Right lobe of liver (tissue), 6 donors: ENCODE measurements around the gene ARHGEF2. TPM values are rescaled to one million over a fixed set of nuclear protein-coding genes. Genes with fewer than 3 reads are reported as not detected.

ENCODE experiments used
- ATAC-seq, 4 donors: fragments of 200-7000 bp; cut with Tn5 transposase; one replicate each; pipeline ENCODE4 v1.9.1; 2020; ENCODE audit warnings: mild to moderate bottlenecking in 4 of 4, moderate library complexity in 4 of 4
- DNase-seq, 3 donors: peaks; one replicate each; pipeline ENCODE4 v3.0.0-alpha.2; 2020
- H3K27ac ChIP-seq, 3 donors: fragments of 200-600 bp; one replicate each; pipeline ENCODE4 v1.8.0; 2022
- H3K27me3 ChIP-seq, 2 donors: fragments of 200-600 bp; one replicate each; pipeline ENCODE4 v1.8.0; 2022
- H3K36me3 ChIP-seq, 4 donors: fragments of 200-600 bp; sonication (generic) in 1 of 4; one replicate each; pipeline versions ENCODE4 v1.5.1 to v1.8.0; 2017 to 2022; ENCODE audit warnings: control low read depth in 1 of 4
- H3K4me1 ChIP-seq, 4 donors: fragments of 200-600 bp; sonication (generic) in 1 of 4; one replicate each; pipeline versions ENCODE4 v1.5.1 to v1.8.0; 2017 to 2022; ENCODE audit warnings: control low read depth in 1 of 4
- H3K4me3 ChIP-seq, 3 donors: fragments of 200-600 bp; one replicate each; pipeline ENCODE4 v1.8.0; 2022
- H3K9me3 ChIP-seq, 4 donors: fragments of 200-600 bp; sonication (generic) in 1 of 4; one replicate each; pipeline versions ENCODE4 v1.5.1 to v1.8.0; 2017 to 2022; ENCODE audit warnings: control low read depth in 1 of 4
- CTCF ChIP-seq, 4 donors: fragments of 200-600 bp in 3 of 4; fragments of 450-650 bp in 1 of 4; IDR thresholded peaks; one replicate each; pipeline versions ENCODE4 v1.5.1 to v1.8.0; 2016 to 2022; ENCODE audit warnings: antibody characterized with exemption in 4 of 4, mild to moderate bottlenecking in 2 of 4
- POLR2A ChIP-seq: fragments of 450-650 bp; IDR thresholded peaks from one replicate; pipeline ENCODE4 v1.6.1; 2017; ENCODE audit warnings: antibody characterized with exemption, mild to moderate bottlenecking
- WGBS: methylation state at CpG from one replicate; pipeline ENCODE4 v1.1.6; 2018; ENCODE audit warnings: low coverage, low lambda C conversion rate; ENCODE audit not compliant: insufficient coverage; ENCODE audit errors: missing lambda C conversion rate; 5-methylcytosine and 5-hydroxymethylcytosine counted together
- intact Hi-C, 2 donors: fragments of 100-400 bp; cut with DNase I; formaldehyde crosslinking; loops; one replicate each; pipeline versions ENCODE4 v1.11.2 to v1.14.1; 2022
- total RNA-seq, 6 experiments: library from RNA; depleted of rRNA in 2 of 6; stranded (reverse); fragments of >200 nt in 2 of 6; fragmentation: NEBNext Ultra II Directional in 3 of 6; extraction: Animal tissue kit (Norgen Biotek cat#: 25700) in 3 of 6; gene quantifications; one replicate each; pipeline versions ENCODE4 v1.1.0 to v1.2.4, GENCODE V29; 2016 to 2023
- donor health status: DM: no; HTN: yes; CAD: no.
- donor health status: DM: no; HTN: no; CAD: no.
- donor health status: DM: no; HTN: no; CAD: no.
- donor health status: DM: no; HTN: yes; CAD: no.
- donor health status: DM: no; HTN: yes; CAD: no.

The ARHGEF2 gene
- total RNA-seq, 6 experiments from 2014 or later = 7.9 to 23.8 (median 13.1) TPM

GRCh38 chr1:155925506-155925905 lies 52.8 kb downstream of the ARHGEF2 start:
- DNase-seq = no peak
- Histone ChIP-seq H3K36me3 (peaks cover 15 to 96% (median 61%) of the 10 kb centered on the region in 4 donors), H3K4me1 (no peaks in the 10 kb centered on the region), H3K27ac (no peak overlapping the region), H3K9me3 (no peaks in the 10 kb centered on the region), H3K27me3 (no peaks in the 10 kb centered on the region), H3K4me3 (no peak overlapping the region)
- WGBS = 68% methylated on average over 2 of the region's 2 CpGs
- ATAC-seq = no peak
- intact Hi-C loops = no loop called here
- TF ChIP-seq CTCF (IDR thresholded peaks at IDR 0.05) (no peak), POLR2A (no peak)

- Histone ChIP-seq H3K4me1 (no peaks in the 10 kb centered on the region), H3K27ac (no peak overlapping the region), H3K36me3 (peaks cover 20 to 98% (median 56%) of the 10 kb centered on the region in 4 donors), H3K27me3 (no peaks in the 10 kb centered on the region), H3K4me3 (no peak overlapping the region), H3K9me3 (no peaks in the 10 kb centered on the region)
- intact Hi-C loops = no loop called here
- no peak for DNase-seq
- no peak for ATAC-seq
- WGBS = 93% methylated on average over 2 of the region's 3 CpGs
- TF ChIP-seq CTCF (IDR thresholded peaks at IDR 0.05) (no peak), POLR2A (no peak)
These were observed 57.6 kb downstream of the ARHGEF2 start for GRCh38 chr1:155920717-155921116.

GRCh38 chr1:155919801-155920200 lies 58.5 kb downstream of the ARHGEF2 start:
- TF ChIP-seq CTCF (IDR thresholded peaks at IDR 0.05) (no peak), POLR2A (no peak)
- WGBS = 100% methylated on average over 2 of the region's 2 CpGs
- no peak for DNase-seq
- peaks cover 14 to 98% (median 56%) of the 10 kb centered on the region in 4 donors for H3K36me3 ChIP-seq
- no peak overlapping the region for H3K27ac ChIP-seq
- no peaks in the 10 kb centered on the region for H3K9me3 ChIP-seq
- H3K4me1 ChIP-seq = no peaks in the 10 kb centered on the region
- ATAC-seq = no peak
- intact Hi-C loops = no loop called here
- H3K4me3 ChIP-seq = no peak overlapping the region
- H3K27me3 ChIP-seq = no peaks in the 10 kb centered on the region

GRCh38 chr1:155918660-155919059 lies 59.7 kb downstream of the ARHGEF2 start:
- WGBS = 62% methylated on average over 3 of the region's 3 CpGs
- no peak for ATAC-seq
- no peak for DNase-seq
- TF ChIP-seq POLR2A (no peak), CTCF (IDR thresholded peaks at IDR 0.05) (no peak)
- Histone ChIP-seq H3K27ac (no peak overlapping the region), H3K4me1 (no peaks in the 10 kb centered on the region), H3K4me3 (no peak overlapping the region), H3K27me3 (no peaks in the 10 kb centered on the region), H3K9me3 (no peaks in the 10 kb centered on the region), H3K36me3 (peaks cover 14 to 98% (median 53%) of the 10 kb centered on the region in 4 donors)
- intact Hi-C loops = no loop called here
